T-helper 1 cell (primary cell): ENCODE data around the gene AFDN.

Experiments
- DNase-seq, 5 donors: peaks; one replicate each; pipeline ENCODE4 v3.0.0-alpha.2; 2012 to 2020

Gene AFDN

GRCh38 chr6:167882244-167882643 lies 55.5 kb downstream of the AFDN start:
- DNase-seq, result no peak

DNA sequence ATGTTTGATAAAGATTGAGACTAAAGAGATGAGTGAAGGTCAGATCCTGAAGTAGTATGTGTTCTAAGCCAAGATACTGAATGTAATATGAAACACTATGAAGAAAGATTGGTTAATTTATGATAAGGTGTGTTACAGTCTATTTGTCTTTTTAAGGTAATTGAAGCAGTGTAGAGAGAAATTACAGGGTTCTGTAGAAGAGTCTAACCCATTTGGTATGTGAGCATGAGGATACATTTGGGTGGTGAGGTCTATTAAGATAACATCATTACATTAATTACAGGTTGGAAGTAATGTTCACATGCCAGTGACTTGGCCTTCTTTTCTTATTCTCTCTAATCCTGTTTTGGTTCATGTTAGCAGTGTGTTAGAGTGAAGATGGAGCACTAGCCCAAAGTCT lies 61.4 kb downstream of the AFDN start:
- no peak for DNase-seq

GRCh38 chr6:167892835-167893815 lies 66.4 kb downstream of the AFDN start:
- no peak for DNase-seq

DNA sequence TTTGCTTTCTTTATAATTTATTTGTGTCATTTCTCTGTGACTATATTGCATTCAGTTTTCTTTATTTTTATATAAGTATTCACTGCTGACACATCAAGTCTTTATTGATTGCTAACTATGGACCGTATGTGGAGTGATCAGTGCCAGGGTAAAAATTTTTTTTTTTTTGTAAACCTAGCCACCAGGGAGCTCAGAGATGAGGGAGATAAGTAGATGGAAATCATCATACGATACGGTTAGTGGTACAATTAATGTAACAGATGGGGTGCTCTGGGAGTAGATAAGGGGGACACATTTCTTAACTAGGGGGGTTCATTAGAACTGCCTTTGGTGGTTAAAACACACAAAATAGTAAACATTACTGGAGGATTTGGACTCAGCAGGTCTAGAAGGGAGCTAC lies 68.3 kb downstream of the AFDN start:
- DNase-seq, result no peak

- no peak for DNase-seq
Measured at GRCh38 chr6:167896648-167897047, 69.9 kb downstream of the AFDN start.

DNA sequence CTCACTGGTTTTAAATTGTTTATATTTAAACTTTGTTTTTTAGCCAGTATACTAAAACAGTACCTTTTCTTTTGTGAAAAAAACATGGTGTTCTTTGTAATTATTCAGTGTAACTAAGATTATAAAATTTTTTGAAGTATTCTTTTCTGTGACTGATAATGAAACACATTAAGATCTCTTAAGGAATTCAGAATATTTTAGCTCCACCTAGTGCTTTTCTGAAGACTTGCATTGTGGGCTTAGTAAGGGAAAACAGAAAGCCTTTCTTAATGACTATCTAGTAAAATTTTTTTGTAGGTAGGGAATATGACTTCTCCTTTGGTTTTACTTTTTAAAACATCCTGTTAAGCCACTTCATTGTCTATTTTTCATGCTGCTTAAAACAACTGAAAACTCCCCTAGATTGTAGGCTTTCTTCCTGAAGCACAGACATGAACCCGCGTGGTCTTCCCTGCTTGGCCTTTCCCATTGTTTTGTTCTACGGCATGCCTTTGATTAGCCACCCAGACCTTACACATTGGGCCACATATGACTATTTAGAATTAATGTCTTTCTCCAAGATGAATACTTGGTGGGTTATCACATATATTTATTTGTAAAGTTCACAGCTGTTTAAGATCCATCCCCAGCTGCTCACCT lies 72.1 kb downstream of the AFDN start:
- peak in 1 of 5 donors; percentile 19 for DNase-seq

- DNase-seq, result no peak
Measured at GRCh38 chr6:167904791-167905190, 78.1 kb downstream of the AFDN start.

GRCh38 chr6:167906899-167907298 lies 80.2 kb downstream of the AFDN start:
- no peak for DNase-seq

DNA sequence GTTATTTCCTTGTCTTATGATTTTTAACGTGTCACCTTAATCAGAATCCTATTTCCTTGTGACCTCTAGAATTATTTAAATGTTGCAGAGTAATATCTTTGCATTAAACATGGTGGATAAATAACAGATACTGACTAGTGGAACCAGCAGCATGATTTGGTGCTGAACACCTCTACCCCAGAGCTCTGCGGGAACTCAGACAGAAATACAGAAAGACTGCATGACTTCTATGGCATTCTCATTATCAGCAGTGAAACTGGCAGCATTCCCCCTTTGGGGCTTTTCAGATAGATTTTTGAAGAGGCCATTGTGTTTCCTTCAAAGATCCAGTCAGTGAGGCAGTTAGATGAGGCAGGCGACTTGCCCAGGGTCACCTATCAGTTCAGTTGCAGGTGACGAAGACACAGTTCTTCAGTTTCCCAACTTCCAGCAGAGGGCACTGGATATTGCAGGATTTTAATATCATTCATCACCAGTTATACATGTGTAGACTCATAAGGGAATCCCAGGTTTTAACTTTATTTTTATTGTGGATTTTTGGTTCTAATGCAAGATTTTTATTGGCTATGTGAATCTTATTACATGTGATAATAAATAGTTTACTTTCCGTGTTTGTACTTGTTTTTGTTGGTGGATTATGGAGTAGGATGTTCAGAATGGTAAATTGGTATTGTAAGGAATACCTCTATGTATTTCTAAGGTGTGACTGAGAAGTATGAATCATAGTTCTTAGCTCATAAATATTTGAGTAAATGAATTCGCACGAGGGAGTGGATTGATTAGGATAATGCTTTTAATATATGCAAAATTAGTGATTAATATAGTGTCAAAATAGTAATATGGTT lies 81.3 kb downstream of the AFDN start:
- DNase-seq, result no peak

GRCh38 chr6:167910007-167910406 lies 83.3 kb downstream of the AFDN start:
- DNase-seq, result no peak

DNA sequence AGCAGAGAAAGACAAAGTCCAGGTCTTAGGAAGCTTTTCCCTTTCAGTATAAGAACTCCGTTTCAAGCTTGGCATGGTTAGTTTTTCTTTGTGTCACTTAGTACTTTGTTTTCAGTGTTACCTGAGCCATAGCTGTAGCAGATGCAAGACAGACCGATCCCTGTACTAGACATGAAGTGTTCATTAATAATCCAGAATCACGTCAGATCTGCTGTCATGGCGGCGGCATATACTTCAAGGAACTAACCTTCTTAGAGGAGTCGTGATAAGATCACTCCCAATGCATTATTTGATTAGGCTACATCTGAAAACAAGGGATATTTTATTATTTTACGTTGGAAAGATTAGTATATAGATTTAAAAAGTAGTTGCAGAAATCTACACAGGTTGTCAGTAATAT lies 83.9 kb downstream of the AFDN start:
- DNase-seq, result no peak

GRCh38 chr6:167912494-167912893 lies 85.8 kb downstream of the AFDN start:
- no peak for DNase-seq

- no peak for DNase-seq
Measured at GRCh38 chr6:167913699-167914098, 87.0 kb downstream of the AFDN start.

- no peak for DNase-seq
Measured at GRCh38 chr6:167915139-167915538, 88.4 kb downstream of the AFDN start.

DNA sequence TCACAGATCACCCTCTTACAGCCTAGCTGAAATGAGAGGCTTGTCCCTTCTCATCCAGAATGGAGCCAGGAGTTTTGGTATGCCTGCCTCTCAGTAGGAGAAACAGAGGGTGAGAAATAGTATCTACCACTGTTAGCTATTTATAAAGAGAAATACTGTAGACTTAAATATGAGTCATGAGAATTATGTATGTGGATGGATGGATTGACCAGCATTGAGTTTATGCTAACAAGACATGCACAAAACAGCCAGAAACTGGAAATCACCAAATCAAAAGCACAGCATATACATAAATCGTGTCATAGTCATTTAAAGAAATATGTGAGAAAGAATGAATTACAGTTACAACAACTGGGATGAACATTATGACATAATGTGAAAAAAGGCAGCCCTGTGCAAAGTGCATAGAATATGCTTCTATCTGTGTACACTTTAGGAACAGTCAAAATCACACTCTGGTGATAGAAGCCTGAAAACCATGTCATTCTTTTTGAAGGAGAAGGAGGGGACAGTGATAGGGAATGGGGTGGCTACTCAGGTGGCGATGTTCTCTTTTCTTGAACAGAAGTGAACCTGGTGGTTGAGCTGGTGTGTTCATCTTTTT lies 90.9 kb downstream of the AFDN start:
- no peak for DNase-seq

- no peak for DNase-seq
Measured at GRCh38 chr6:167918548-167919278, 92.0 kb downstream of the AFDN start.

GRCh38 chr6:167919349-167919748 lies 92.6 kb downstream of the AFDN start:
- DNase-seq, result no peak

DNA sequence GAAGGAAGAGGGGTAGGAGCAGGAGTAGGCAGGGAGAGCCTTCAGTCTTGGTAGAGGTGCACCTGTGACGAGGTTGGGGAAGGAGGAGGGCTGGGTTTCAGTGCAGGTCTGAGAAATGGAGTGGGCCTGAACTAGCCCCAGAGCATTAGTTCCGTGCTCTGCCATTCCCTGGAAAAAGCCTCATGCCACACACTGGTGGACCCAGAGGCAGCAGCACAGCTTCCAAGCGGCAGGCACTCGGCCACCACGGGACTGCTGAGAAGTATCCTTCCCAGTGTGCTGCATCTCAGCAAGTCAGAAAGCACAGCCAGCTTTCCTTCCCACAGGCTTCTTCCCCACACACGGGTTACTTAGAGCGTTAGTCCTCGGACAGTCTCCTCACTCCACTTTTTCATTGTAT lies 93.5 kb downstream of the AFDN start:
- DNase-seq, result no peak

DNA sequence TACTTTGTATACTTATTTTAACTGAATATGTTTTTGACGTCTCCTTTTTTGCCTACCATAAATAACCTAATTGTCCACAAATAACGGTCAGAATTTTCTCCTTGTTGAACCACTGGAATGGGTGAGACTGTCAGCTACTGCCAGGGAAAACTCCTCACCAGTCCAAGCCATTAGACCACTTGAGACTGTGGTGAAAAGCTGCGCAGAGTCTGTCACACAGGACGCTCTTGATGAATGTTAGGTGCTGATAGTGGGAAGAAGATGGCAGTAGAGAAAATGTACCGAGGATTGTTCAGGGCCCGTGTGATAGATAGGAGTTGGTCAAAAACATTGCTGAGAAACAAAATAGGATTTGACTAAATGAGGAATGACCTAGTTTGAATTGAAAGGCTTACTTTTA lies 95.1 kb downstream of the AFDN start:
- no peak for DNase-seq

- no peak for DNase-seq
Measured at GRCh38 chr6:167925026-167925425, 98.3 kb downstream of the AFDN start.

DNA sequence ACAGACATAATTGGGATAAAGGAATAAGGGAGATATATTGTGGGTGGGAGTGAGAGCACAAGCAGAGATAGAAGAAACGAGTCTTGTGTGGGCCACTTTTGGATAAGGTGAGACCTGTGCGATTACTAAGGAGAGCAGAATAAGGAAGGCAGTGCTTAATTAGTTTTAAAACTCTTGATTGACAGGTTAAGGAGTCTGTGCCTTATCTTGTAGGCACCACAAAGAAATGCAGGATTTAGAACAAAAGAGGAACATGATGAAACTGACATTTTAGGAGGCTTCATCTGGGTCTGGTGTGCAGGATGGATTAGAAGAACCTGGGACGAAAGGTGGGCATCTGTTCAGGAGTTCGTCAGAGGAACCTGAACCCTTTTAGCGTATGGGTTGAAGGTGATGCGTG lies 100.5 kb downstream of the AFDN start:
- no peak for DNase-seq

DNA sequence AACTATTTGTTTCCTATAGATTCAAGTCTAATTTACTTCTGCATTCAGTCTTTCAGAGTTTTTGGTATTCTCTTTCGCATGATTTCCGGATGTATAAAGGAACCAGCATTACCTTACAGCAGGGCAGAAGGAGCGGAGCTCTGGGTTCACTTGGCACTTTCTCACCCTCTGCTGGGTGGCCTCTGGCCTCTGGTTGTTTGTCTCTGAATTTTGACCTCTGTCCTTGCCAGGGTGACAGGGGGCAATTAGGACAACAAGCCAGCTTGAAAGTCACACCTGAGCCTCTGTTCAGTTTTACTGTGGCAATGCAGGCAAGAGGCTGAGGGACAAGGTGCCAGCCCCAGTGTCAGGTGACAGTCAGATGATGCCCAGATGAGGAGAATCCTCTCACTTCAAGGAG lies 101.4 kb downstream of the AFDN start:
- no peak for DNase-seq
